K562 (cell line): Measurements from ENCODE around the gene ATP5MG. TPM values are rescaled to one million over a fixed set of nuclear protein-coding genes. Genes with fewer than 3 reads are reported as not detected.

ENCODE experiments used
- BCLAF1 ChIP-seq, 2 experiments: fragments of 450-650 bp in 1 of 2; IDR thresholded peaks; 2 replicates each; pipeline ENCODE4 v1.6.1; 2011 to 2017; ENCODE audit warnings: low read depth in 2 of 2, antibody characterized with exemption in 1 of 2, borderline replicate concordance in 1 of 2, low read length in 1 of 2, mild to moderate bottlenecking in 1 of 2, mixed read lengths in 1 of 2; ENCODE audit not compliant: control insufficient read depth in 1 of 2
- CC2D1A ChIP-seq: fragments of 450-650 bp; IDR thresholded peaks from 2 replicates; pipeline ENCODE4 v1.6.1; 2017; ENCODE audit warnings: mild to moderate bottlenecking
- CREB1 ChIP-seq, 2 experiments: sonication (generic) in 1 of 2; formaldehyde crosslinking in 1 of 2; IDR thresholded peaks; 2 replicates each; pipeline versions ENCODE4 v1.6.1 to v1.8.0; 2012 to 2022; ENCODE audit warnings: inconsistent platforms in 1 of 2, mild to moderate bottlenecking in 1 of 2, missing genetic modification reagents in 1 of 2, moderate library complexity in 1 of 2
- JUND ChIP-seq, 2 experiments: IDR thresholded peaks; 2 replicates in 1 of 2; 3 replicates in 1 of 2; pipeline ENCODE4 v1.6.1; 2011; ENCODE audit warnings: borderline replicate concordance in 2 of 2, low read depth in 2 of 2, low read length in 2 of 2, improper control_type of control experiment in 1 of 2, missing biosample characterization in 1 of 2, missing genetic modification characterization in 1 of 2, missing genetic modification reagents in 1 of 2
- NFIX ChIP-seq: fragments of 250-450 bp; sonication (Bioruptor Pico); IDR thresholded peaks from 2 replicates; pipeline ENCODE4 v1.4.0; 2020; ENCODE audit warnings: low read depth, mild to moderate bottlenecking, moderate library complexity
- PHF21A ChIP-seq: fragments of 450-650 bp; IDR thresholded peaks from 2 replicates; pipeline ENCODE4 v1.6.1; 2017; ENCODE audit warnings: low read depth, borderline replicate concordance
- POLR2G ChIP-seq: fragments of 200-400 bp; formaldehyde crosslinking; IDR thresholded peaks from 2 replicates; pipeline ENCODE4 v1.6.1; 2017; ENCODE audit warnings: low read depth, mild to moderate bottlenecking, antibody characterized with exemption, low read length, moderate library complexity
- PURB ChIP-seq: sonication (generic); formaldehyde crosslinking; IDR thresholded peaks from 2 replicates; pipeline ENCODE4 v1.9.0; 2021; ENCODE audit warnings: low read depth, mild to moderate bottlenecking, missing genetic modification reagents
- SREBF1 ChIP-seq: fragments of 150-350 bp; IDR thresholded peaks from 2 replicates; pipeline ENCODE4 v1.6.1; 2014; ENCODE audit warnings: antibody characterized with exemption, low read depth, low read length, borderline replicate concordance
- TEAD4 ChIP-seq, 2 experiments: sonication (generic) in 1 of 2; formaldehyde crosslinking in 1 of 2; IDR thresholded peaks; 2 replicates each; pipeline versions ENCODE4 v1.6.1 to v1.8.0; 2012 to 2022; ENCODE audit warnings: borderline replicate concordance in 1 of 2, inconsistent platforms in 1 of 2, low read length in 1 of 2, mild to moderate bottlenecking in 1 of 2, missing genetic modification reagents in 1 of 2
- TOE1 ChIP-seq, 2 experiments: fragments of 450-650 bp in 1 of 2; sonication (generic) in 1 of 2; formaldehyde crosslinking in 1 of 2; IDR thresholded peaks; 2 replicates each; pipeline versions ENCODE4 v1.7.1 to v1.8.0; 2016 to 2022; ENCODE audit warnings: borderline replicate concordance in 2 of 2, mild to moderate bottlenecking in 2 of 2, antibody characterized with exemption in 1 of 2, inconsistent platforms in 1 of 2, low read depth in 1 of 2, missing genetic modification reagents in 1 of 2, moderate library complexity in 1 of 2
- ZBTB43 ChIP-seq: sonication (generic); formaldehyde crosslinking; IDR thresholded peaks from 2 replicates; pipeline ENCODE4 v1.8.0; 2023; ENCODE audit warnings: mild to moderate bottlenecking, missing genetic modification reagents
- ZNF224 ChIP-seq: sonication (generic); formaldehyde crosslinking; IDR thresholded peaks from 2 replicates; pipeline ENCODE4 v1.8.0; 2022; ENCODE audit warnings: mild to moderate bottlenecking, missing genetic modification reagents
- polyA plus RNA-seq, 8 experiments: library from polyadenylated mRNA; depleted of rRNA in 4 of 8; stranded (reverse) in 5 of 8; unstranded in 3 of 8; fragments of >200 nt; fragmentation: Nextera tagmentation in 2 of 8; fragmentation: Illumina TruSeq in 1 of 8; extraction: Ambion mirVana in 2 of 8; extraction: Trizol in 1 of 8; gene quantifications; 2 replicates each; pipeline versions ENCODE4 v1.2.1 to v1.2.3, GENCODE V29; 2011 to 2014; ENCODE audit warnings: inconsistent platforms in 1 of 8, missing spikeins in 1 of 8
- total RNA-seq, 7 experiments: library from RNA; depleted of rRNA in 6 of 7; stranded (reverse); fragments of >200 nt in 6 of 7; fragmentation: Illumina TruSeq in 2 of 7; extraction: Trizol in 2 of 7; gene quantifications; 2 replicates each; pipeline versions ENCODE4 v1.2.1 to v1.2.3, GENCODE V29; 2011 to 2021; ENCODE audit warnings: low replicate concordance in 1 of 7

The ATP5MG gene
- total and polyA plus RNA-seq, 9 of the 15 experiments (the other 6 are each of a cell fraction or from before 2014, with no cell fraction given), result 301 to 2,138 (median 434) TPM

- TF ChIP-seq BCLAF1 (IDR thresholded peaks at IDR 0.05; ENCODE audit: borderline replicate concordance in 1 of 2, control insufficient read depth in 1 of 2, low read depth in 2 of 2, low read length in 1 of 2) (no peak), CC2D1A (no peak), NFIX (CRISPR knock-in tag) (no peak), TEAD4 (IDR thresholded peaks at IDR 0.05; ENCODE audit: low read length) (peak; percentile 28; the same call in 1 of the 2 replicates), TEAD4 (CRISPR knock-in tag; IDR thresholded peaks at IDR 0.05; ENCODE audit: borderline replicate concordance) (no peak), POLR2G (peak; percentile 74), ZBTB43 (no peak), PHF21A (peak; percentile 62; the same call in 1 of the 2 replicates), PURB (CRISPR knock-in tag) (no peak), CREB1 (IDR thresholded peaks at IDR 0.05) (peak; percentile 82), CREB1 (CRISPR knock-in tag; IDR thresholded peaks at IDR 0.05) (peak; percentile 87), JUND (IDR thresholded peaks at IDR 0.05; ENCODE audit: borderline replicate concordance, low read depth, low read length) (peak; percentile 56), JUND (tag; IDR thresholded peaks at IDR 0.05; ENCODE audit: borderline replicate concordance, low read depth, low read length) (no peak; the same call in 2 of the 3 replicates), TOE1 (IDR thresholded peaks at IDR 0.05; ENCODE audit: borderline replicate concordance) (peak; percentile 83; the same call in 1 of the 2 replicates), TOE1 (CRISPR knock-in tag; IDR thresholded peaks at IDR 0.05; ENCODE audit: borderline replicate concordance, low read depth) (peak; percentile 69; the same call in 1 of the 2 replicates), ZNF224 (CRISPR knock-in tag) (no peak), SREBF1 (no peak)
Measured at GRCh38 chr11:118435893-118436624, 34.7 kb downstream of the ATP5MG start, which contains the start of gene KMT2A (continued).
